Measurements from ENCODE around the gene ABLIM3.

ABLIM3 gene

GRCh38 chr5:149177339-149177843 lies 36.1 kb downstream of the ABLIM3 start:
- Histone ChIP-seq H3K27ac (ENCODE audit: low read length) (no peak overlapping the region), H3K9me3 (replicated peaks; ENCODE audit: insufficient read depth, low read length) (no peaks in the 10 kb centered on the region), H3K4me1 (ENCODE audit: low read length) (no peaks in the 10 kb centered on the region), H3K4me3 (ENCODE audit: low read length) (no peak overlapping the region), H3K79me2 (ENCODE audit: low read length) (no peaks in the 10 kb centered on the region), H4K20me1 (ENCODE audit: insufficient read depth, low read length) (no peaks in the 10 kb centered on the region), H3K27me3 (replicated peaks; ENCODE audit: insufficient read depth, low read length) (no peaks in the 10 kb centered on the region), H2AFZ (ENCODE audit: low read length) (no peak overlapping the region), H3K9me2 (replicated peaks; ENCODE audit: insufficient read depth, low read length) (no peaks in the 10 kb centered on the region), H3K9ac (ENCODE audit: low read length) (no peak overlapping the region), H3F3A (ENCODE audit: insufficient read depth, low read length) (no peaks in the 10 kb centered on the region), H3K4me2 (ENCODE audit: low read depth, low read length) (no peak overlapping the region), H3K36me3 (replicated peaks; ENCODE audit: insufficient read depth, low read length) (no peaks in the 10 kb centered on the region)
- TF ChIP-seq EZH2phosphoT487 (IDR thresholded peaks at IDR 0.05; ENCODE audit: low read length) (no peak), EZH2 (optimal IDR thresholded peaks at IDR 0.05; ENCODE audit: low read depth, low read length) (no peak), CTCF (IDR thresholded peaks at IDR 0.05; ENCODE audit: low read length) (no peak)
- no peak for DNase-seq

- TF ChIP-seq CTCF (IDR thresholded peaks at IDR 0.05; ENCODE audit: low read length) (no peak), EZH2phosphoT487 (IDR thresholded peaks at IDR 0.05; ENCODE audit: low read length) (no peak), EZH2 (optimal IDR thresholded peaks at IDR 0.05; ENCODE audit: low read depth, low read length) (no peak)
- H3K27me3 ChIP-seq (replicated peaks; ENCODE audit: insufficient read depth, low read length): no peaks in the 10 kb centered on the region
- no peaks in the 10 kb centered on the region for H3K9me3 ChIP-seq (replicated peaks; ENCODE audit: insufficient read depth, low read length)
- no peak overlapping the region for H3K27ac ChIP-seq (ENCODE audit: low read length)
- no peak for DNase-seq
- no peaks in the 10 kb centered on the region for H3K36me3 ChIP-seq (replicated peaks; ENCODE audit: insufficient read depth, low read length)
- no peaks in the 10 kb centered on the region for H3F3A ChIP-seq (ENCODE audit: insufficient read depth, low read length)
- H3K9ac ChIP-seq (ENCODE audit: low read length): no peak overlapping the region
- no peak overlapping the region for H3K4me2 ChIP-seq (ENCODE audit: low read depth, low read length)
- no peaks in the 10 kb centered on the region for H3K4me1 ChIP-seq (ENCODE audit: low read length)
- H4K20me1 ChIP-seq (ENCODE audit: insufficient read depth, low read length): no peaks in the 10 kb centered on the region
- no peak overlapping the region for H2AFZ ChIP-seq (ENCODE audit: low read length)
- no peak overlapping the region for H3K4me3 ChIP-seq (ENCODE audit: low read length)
- no peaks in the 10 kb centered on the region for H3K9me2 ChIP-seq (replicated peaks; ENCODE audit: insufficient read depth, low read length)
- H3K79me2 ChIP-seq (ENCODE audit: low read length): no peaks in the 10 kb centered on the region
Measured at GRCh38 chr5:149177911-149178565, 36.7 kb downstream of the ABLIM3 start.

- Histone ChIP-seq H3K9ac (ENCODE audit: low read length) (no peak overlapping the region), H4K20me1 (ENCODE audit: insufficient read depth, low read length) (no peaks in the 10 kb centered on the region), H3K27me3 (replicated peaks; ENCODE audit: insufficient read depth, low read length) (no peaks in the 10 kb centered on the region), H3K9me2 (replicated peaks; ENCODE audit: insufficient read depth, low read length) (no peaks in the 10 kb centered on the region), H3F3A (ENCODE audit: insufficient read depth, low read length) (no peaks in the 10 kb centered on the region), H3K4me2 (ENCODE audit: low read depth, low read length) (no peak overlapping the region), H3K9me3 (replicated peaks; ENCODE audit: insufficient read depth, low read length) (no peaks in the 10 kb centered on the region), H3K4me3 (ENCODE audit: low read length) (no peak overlapping the region), H3K4me1 (ENCODE audit: low read length) (no peaks in the 10 kb centered on the region), H3K36me3 (replicated peaks; ENCODE audit: insufficient read depth, low read length) (no peaks in the 10 kb centered on the region), H2AFZ (ENCODE audit: low read length) (no peak overlapping the region), H3K27ac (ENCODE audit: low read length) (no peak overlapping the region), H3K79me2 (ENCODE audit: low read length) (no peaks in the 10 kb centered on the region)
- DNase-seq: no peak
- TF ChIP-seq EZH2phosphoT487 (IDR thresholded peaks at IDR 0.05; ENCODE audit: low read length) (no peak), EZH2 (optimal IDR thresholded peaks at IDR 0.05; ENCODE audit: low read depth, low read length) (no peak), CTCF (IDR thresholded peaks at IDR 0.05; ENCODE audit: low read length) (no peak)
Measured at GRCh38 chr5:149181732-149182131, 40.4 kb downstream of the ABLIM3 start.

All from MM.1S (cell line).